Measurements from ENCODE around the gene SP6.

GRCh38 chr17:47818002-47818695 lies 32.8 kb downstream of the SP6 start:
- TF ChIP-seq CTCF (conservative IDR thresholded peaks at IDR 0.05 in 1 of 2, IDR thresholded peaks at IDR 0.05 in 1 of 2; ENCODE audit: extremely low read depth in 1 of 2, insufficient read depth in 1 of 2, low read depth in 1 of 2, low read length in 2 of 2) (no peak), EZH2 (IDR thresholded peaks at IDR 0.05; ENCODE audit: borderline replicate concordance, low read length) (no peak)

Measured in mammary epithelial cell (primary cell).